ENCODE data around the gene MCM3. TPM values are rescaled to one million over a fixed set of nuclear protein-coding genes. Genes with fewer than 3 reads are reported as not detected.

Gene MCM3
- total and polyA plus RNA-seq, 9 donors, result 25.5 to 43.8 (median 37.1) TPM

DNA sequence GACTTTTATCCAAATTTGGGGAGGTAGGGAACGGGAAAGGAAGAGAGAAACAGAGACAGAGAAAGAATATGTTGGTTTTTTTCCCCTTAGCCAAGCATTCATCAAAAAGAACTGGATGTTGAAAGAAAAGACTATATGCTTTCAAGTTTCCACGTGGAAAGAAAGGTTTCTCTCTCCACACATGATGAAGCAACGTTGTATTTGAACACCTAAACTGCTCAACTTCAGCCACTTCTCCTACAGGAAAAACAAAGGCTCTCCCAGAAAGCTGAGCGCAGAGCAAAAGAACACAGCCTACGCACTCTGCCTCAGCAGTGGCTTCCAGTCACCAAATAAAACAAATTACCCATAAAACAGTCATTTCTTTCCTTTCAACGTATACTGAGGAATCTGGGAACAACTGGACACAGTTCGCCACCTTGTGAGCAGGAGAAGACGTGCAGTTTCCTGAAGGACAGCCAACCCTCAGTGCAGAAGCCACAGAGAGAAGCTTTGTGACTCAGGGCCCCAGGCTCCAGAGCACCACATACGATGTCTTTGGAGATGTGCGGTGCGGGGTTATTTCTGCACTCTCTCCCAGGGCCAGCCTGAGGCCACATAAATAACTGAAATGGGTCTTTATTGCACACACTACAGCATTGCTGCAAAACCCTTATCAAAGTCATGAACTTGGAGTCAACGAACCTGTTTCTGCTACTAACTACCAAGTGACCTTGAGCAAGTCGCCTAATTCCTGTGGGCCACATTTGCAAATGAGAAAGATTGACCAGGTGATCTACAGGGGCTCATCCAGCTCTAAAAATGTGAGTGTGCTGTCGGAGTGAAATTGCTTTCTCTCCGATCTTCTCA, 50.3 kb downstream of the MCM3 start:
- no peak overlapping the region for H3K27ac ChIP-seq
- no peaks in the 10 kb centered on the region for H3K9me3 ChIP-seq
- DNase-seq, result no peak
- 23 to 27% (median 23%) methylated on average over 15 of the region's 15 CpGs for WGBS, 3 donors
- no peaks in the 10 kb centered on the region for H3K27me3 ChIP-seq
- TF ChIP-seq EP300 (IDR thresholded peaks at IDR 0.05), result no peak
- TF ChIP-seq, protein P1, sequence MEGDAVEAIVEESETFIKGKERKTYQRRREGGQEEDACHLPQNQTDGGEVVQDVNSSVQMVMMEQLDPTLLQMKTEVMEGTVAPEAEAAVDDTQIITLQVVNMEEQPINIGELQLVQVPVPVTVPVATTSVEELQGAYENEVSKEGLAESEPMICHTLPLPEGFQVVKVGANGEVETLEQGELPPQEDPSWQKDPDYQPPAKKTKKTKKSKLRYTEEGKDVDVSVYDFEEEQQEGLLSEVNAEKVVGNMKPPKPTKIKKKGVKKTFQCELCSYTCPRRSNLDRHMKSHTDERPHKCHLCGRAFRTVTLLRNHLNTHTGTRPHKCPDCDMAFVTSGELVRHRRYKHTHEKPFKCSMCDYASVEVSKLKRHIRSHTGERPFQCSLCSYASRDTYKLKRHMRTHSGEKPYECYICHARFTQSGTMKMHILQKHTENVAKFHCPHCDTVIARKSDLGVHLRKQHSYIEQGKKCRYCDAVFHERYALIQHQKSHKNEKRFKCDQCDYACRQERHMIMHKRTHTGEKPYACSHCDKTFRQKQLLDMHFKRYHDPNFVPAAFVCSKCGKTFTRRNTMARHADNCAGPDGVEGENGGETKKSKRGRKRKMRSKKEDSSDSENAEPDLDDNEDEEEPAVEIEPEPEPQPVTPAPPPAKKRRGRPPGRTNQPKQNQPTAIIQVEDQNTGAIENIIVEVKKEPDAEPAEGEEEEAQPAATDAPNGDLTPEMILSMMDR (IDR thresholded peaks at IDR 0.05), result no peak
- no peak for TF ChIP-seq POLR2A (IDR thresholded peaks at IDR 0.05)
- intact Hi-C loops (cut with DNase I), result no loop called here
- H3K36me3 ChIP-seq, result no peaks in the 10 kb centered on the region
- H3K4me1 ChIP-seq (ENCODE audit: insufficient read depth), result no peaks in the 10 kb centered on the region
- H3K4me3 ChIP-seq, result no peak overlapping the region

DNA sequence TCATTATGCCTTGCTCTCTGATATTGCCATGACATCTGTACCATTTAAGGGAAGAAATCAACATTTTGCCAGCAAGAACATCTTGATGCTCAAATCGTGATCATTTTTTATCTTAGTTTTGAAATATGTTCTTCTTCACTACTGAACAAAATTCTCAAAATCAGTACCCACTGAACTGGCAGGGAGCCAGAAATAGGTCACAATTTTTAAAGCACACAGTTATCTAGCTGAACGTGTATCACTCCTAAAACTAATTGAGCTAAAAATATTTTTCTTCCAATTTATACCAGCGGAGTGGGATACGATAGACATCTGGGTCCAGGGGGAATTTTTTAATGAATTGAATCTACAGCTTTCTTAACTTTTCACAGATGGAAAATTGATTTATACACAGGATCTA, 51.5 kb downstream of the MCM3 start:
- Histone ChIP-seq H3K36me3 (no peaks in the 10 kb centered on the region), H3K4me3 (no peak overlapping the region), H3K9me3 (no peaks in the 10 kb centered on the region), H3K27me3 (no peaks in the 10 kb centered on the region), H3K27ac (no peak overlapping the region), H3K4me1 (ENCODE audit: insufficient read depth) (no peaks in the 10 kb centered on the region)
- intact Hi-C loops (cut with DNase I), result no loop called here
- no peak for TF ChIP-seq EP300 (IDR thresholded peaks at IDR 0.05)
- no peak for TF ChIP-seq POLR2A (IDR thresholded peaks at IDR 0.05)
- TF ChIP-seq, protein P1 (IDR thresholded peaks at IDR 0.05), result no peak
- 29 to 45% (median 34%) methylated on average over 4 of the region's 4 CpGs for WGBS, 3 donors
- no peak for DNase-seq

DNA sequence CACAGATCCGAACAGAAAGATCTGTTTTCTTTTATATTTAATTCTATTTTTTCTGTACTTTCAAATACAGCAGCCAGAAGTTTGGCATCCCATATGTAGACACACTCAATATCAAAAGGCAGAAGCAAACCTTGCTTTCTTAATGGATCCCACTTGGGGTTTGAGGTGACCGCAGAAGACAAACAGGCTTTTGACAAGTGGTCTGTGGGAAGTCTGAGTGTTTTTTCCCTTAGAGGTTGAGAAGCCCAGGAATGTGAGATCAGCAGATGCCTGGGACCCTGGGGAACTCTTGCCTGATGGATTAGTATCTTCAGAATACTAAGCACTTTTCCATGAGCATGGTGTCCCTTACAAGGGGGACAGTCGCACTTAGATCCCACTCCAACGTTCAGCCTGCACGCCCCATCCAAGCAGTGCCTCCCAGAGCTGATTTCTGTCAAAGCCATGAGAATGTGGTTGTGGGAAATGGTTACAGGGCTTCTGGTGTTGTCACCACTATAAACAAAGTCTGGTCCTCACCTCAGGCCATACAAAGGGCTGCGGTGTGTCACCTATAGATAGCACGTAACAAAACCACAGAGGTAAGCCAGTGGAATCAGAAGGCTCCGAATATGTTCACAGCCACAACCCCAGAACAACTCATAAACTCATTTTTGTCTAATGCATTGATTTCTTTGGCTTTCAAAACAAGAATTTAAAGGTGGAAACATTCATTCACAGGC, 53.0 kb downstream of the MCM3 start:
- Histone ChIP-seq H3K4me1 (ENCODE audit: insufficient read depth) (no peaks in the 10 kb centered on the region), H3K9me3 (no peaks in the 10 kb centered on the region), H3K27ac (no peak overlapping the region), H3K36me3 (no peaks in the 10 kb centered on the region), H3K4me3 (no peak overlapping the region), H3K27me3 (no peaks in the 10 kb centered on the region)
- intact Hi-C loops (cut with DNase I), result no loop called here
- 91 to 93% (median 92%) methylated on average over 8 of the region's 8 CpGs for WGBS, 3 donors
- no peak for DNase-seq
- TF ChIP-seq, protein P1 (IDR thresholded peaks at IDR 0.05), result no peak
- no peak for TF ChIP-seq POLR2A (IDR thresholded peaks at IDR 0.05)
- TF ChIP-seq EP300 (IDR thresholded peaks at IDR 0.05), result no peak

DNA sequence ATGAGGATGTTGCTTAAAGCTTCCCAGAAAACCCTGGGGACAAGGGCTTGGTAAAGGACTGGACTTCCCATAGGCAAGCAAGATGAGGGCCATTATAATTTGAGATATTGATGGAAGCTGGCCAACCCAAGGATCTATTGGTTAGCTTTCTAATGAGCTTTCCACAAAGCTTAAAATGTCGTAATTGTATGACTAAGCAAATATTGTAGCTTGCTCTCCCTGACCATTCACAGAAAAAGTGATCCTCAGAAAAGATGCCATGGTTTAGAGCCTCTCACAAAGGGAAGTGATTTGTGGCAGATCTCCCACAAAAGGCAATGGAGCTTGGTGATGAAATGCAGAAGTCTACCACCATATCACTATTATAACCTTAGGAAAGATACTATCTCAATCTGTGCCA, 53.9 kb downstream of the MCM3 start:
- no peak overlapping the region for H3K4me3 ChIP-seq
- H3K27ac ChIP-seq, result no peak overlapping the region
- DNase-seq, result no peak
- no peaks in the 10 kb centered on the region for H3K9me3 ChIP-seq
- TF ChIP-seq POLR2A (IDR thresholded peaks at IDR 0.05), result no peak
- TF ChIP-seq EP300 (IDR thresholded peaks at IDR 0.05), result no peak
- TF ChIP-seq, protein P1 (IDR thresholded peaks at IDR 0.05), result no peak
- no peaks in the 10 kb centered on the region for H3K27me3 ChIP-seq
- intact Hi-C loops (cut with DNase I), result no loop called here
- H3K36me3 ChIP-seq, result no peaks in the 10 kb centered on the region
- 69 to 85% (median 82%) methylated on average over 1 of the region's 1 CpG for WGBS, 3 donors
- no peaks in the 10 kb centered on the region for H3K4me1 ChIP-seq (ENCODE audit: insufficient read depth)
